H9 (cell line): ENCODE measurements around the gene CELF5. TPM values are rescaled to one million over a fixed set of nuclear protein-coding genes. Genes with fewer than 3 reads are reported as not detected.

ENCODE experiments used
- DNase-seq: peaks from one replicate; pipeline ENCODE4 v3.0.0-alpha.2; 2017
- H2AFZ ChIP-seq: one replicate; pipeline ENCODE4 v1.6.1; 2013; ENCODE audit warnings: mild to moderate bottlenecking, low read length, control low read depth, moderate library complexity
- H2AK5ac ChIP-seq: 2 replicates; pipeline ENCODE4 v1.6.1; 2013; ENCODE audit warnings: low read length, control low read depth, mixed read lengths; ENCODE audit not compliant: insufficient read length
- H2BK120ac ChIP-seq: one replicate; pipeline ENCODE4 v1.6.1; 2013; ENCODE audit warnings: low read depth, mild to moderate bottlenecking, low read length, control low read depth, inconsistent platforms; ENCODE audit not compliant: poor library complexity, severe bottlenecking
- H2BK12ac ChIP-seq: 2 replicates; pipeline ENCODE4 v1.6.1; 2013; ENCODE audit warnings: low read length, control low read depth, mixed read lengths, low read depth; ENCODE audit not compliant: insufficient read length
- H2BK15ac ChIP-seq: 2 replicates; pipeline ENCODE4 v1.6.1; 2013; ENCODE audit warnings: low read depth, low read length, control low read depth
- H2BK20ac ChIP-seq: one replicate; pipeline ENCODE4 v1.6.1; 2013; ENCODE audit warnings: low read depth, mild to moderate bottlenecking, low read length, control low read depth, inconsistent platforms; ENCODE audit not compliant: poor library complexity, severe bottlenecking
- H2BK5ac ChIP-seq: 2 replicates; pipeline ENCODE4 v1.6.1; 2013; ENCODE audit warnings: low read length, control low read depth, mixed read lengths; ENCODE audit not compliant: insufficient read length
- H3K14ac ChIP-seq: 2 replicates; pipeline ENCODE4 v1.6.1; 2013; ENCODE audit warnings: low read length, control low read depth; ENCODE audit not compliant: insufficient read depth
- H3K18ac ChIP-seq: 2 replicates; pipeline ENCODE4 v1.6.1; 2013; ENCODE audit warnings: low read depth, mild to moderate bottlenecking, mixed read lengths, low read length, control low read depth; ENCODE audit not compliant: insufficient read length
- H3K23ac ChIP-seq: 2 replicates; pipeline ENCODE4 v1.6.1; 2013; ENCODE audit warnings: low read length, control low read depth, mixed read lengths, low read depth; ENCODE audit not compliant: insufficient read length
- H3K23me2 ChIP-seq: 2 replicates; pipeline ENCODE4 v1.6.1; 2013; ENCODE audit warnings: low read depth, mild to moderate bottlenecking, mixed read lengths, low read length, control low read depth; ENCODE audit not compliant: insufficient read length, poor library complexity, severe bottlenecking
- H3K27ac ChIP-seq: 2 replicates; pipeline ENCODE4 v1.5.1; 2013; ENCODE audit warnings: low read length, control low read depth, mixed read lengths, low read depth; ENCODE audit not compliant: insufficient read length
- H3K27me3 ChIP-seq: 2 replicates; pipeline ENCODE4 v1.6.1; 2013; ENCODE audit warnings: low read length, control low read depth, inconsistent platforms; ENCODE audit not compliant: insufficient read depth
- H3K4ac ChIP-seq: 2 replicates; pipeline ENCODE4 v1.6.1; 2013; ENCODE audit warnings: low read depth, mild to moderate bottlenecking, control low read depth, inconsistent platforms, low read length, moderate library complexity
- H3K4me1 ChIP-seq: 2 replicates; pipeline ENCODE4 v1.6.1; 2013; ENCODE audit warnings: low read length, control low read depth, inconsistent platforms; ENCODE audit not compliant: insufficient read depth
- H3K4me2 ChIP-seq: 2 replicates; pipeline ENCODE4 v1.6.1; 2013; ENCODE audit warnings: low read length, control low read depth, mixed read lengths; ENCODE audit not compliant: insufficient read length, insufficient read depth
- H3K56ac ChIP-seq: 2 replicates; pipeline ENCODE4 v1.6.1; 2013; ENCODE audit warnings: low read depth, mild to moderate bottlenecking, mixed read lengths, low read length, control low read depth; ENCODE audit not compliant: insufficient read length
- H3K79me1 ChIP-seq: 2 replicates; pipeline ENCODE4 v1.6.1; 2013; ENCODE audit warnings: low read depth, mild to moderate bottlenecking, moderate library complexity, low read length, control low read depth, inconsistent platforms; ENCODE audit not compliant: insufficient read depth, poor library complexity, severe bottlenecking
- H3K79me2 ChIP-seq: 2 replicates; pipeline ENCODE4 v1.6.1; 2013; ENCODE audit warnings: low read length, control low read depth, inconsistent platforms; ENCODE audit not compliant: insufficient read depth
- H3K9ac ChIP-seq: 2 replicates; pipeline ENCODE4 v1.6.1; 2013; ENCODE audit warnings: low read length, control low read depth, mixed read lengths; ENCODE audit not compliant: insufficient read length; ENCODE audit errors: extremely low read depth
- H3K9me3 ChIP-seq: one replicate; pipeline ENCODE4 v1.6.1; 2013; ENCODE audit warnings: low read depth, low read length, inconsistent platforms; ENCODE audit not compliant: control insufficient read depth
- H3T11ph ChIP-seq: one replicate; pipeline ENCODE4 v1.6.1; 2013; ENCODE audit warnings: mild to moderate bottlenecking, low read length, control low read depth, inconsistent platforms
- H4K20me1 ChIP-seq: one replicate; pipeline ENCODE4 v1.6.1; 2013; ENCODE audit not compliant: control insufficient read depth, insufficient read length, insufficient read depth
- H4K5ac ChIP-seq: 2 replicates; pipeline ENCODE4 v1.6.1; 2013; ENCODE audit warnings: low read depth, mild to moderate bottlenecking, mixed read lengths, low read length, control low read depth; ENCODE audit not compliant: insufficient read length
- H4K8ac ChIP-seq: replicated peaks from 2 replicates; pipeline ENCODE4 v1.6.1; 2013; ENCODE audit warnings: low read length, control low read depth, mixed read lengths, low read depth; ENCODE audit not compliant: insufficient read length
- H4K91ac ChIP-seq: 2 replicates; pipeline ENCODE4 v1.6.1; 2013; ENCODE audit warnings: low read depth, mild to moderate bottlenecking, moderate library complexity, mixed read lengths, low read length, control low read depth; ENCODE audit not compliant: insufficient read length
- H3K27ac Mint-ChIP-seq, 3 experiments: 2 replicates in 2 of 3; 3 replicates in 1 of 3; pipeline ENCODE4 v1.8.0; 2020 to 2021; ENCODE audit warnings: mixed read lengths in 3 of 3, mild to moderate bottlenecking in 1 of 3, moderate library complexity in 1 of 3
- H3K27me3 Mint-ChIP-seq: 2 replicates; pipeline ENCODE4 v1.8.0; 2021; ENCODE audit warnings: low read depth, mild to moderate bottlenecking, moderate library complexity, mixed read lengths
- H3K36me3 Mint-ChIP-seq, 3 experiments: 2 replicates in 2 of 3; 3 replicates in 1 of 3; pipeline ENCODE4 v1.8.0; 2020 to 2021; ENCODE audit warnings: low read depth in 3 of 3, mixed read lengths in 3 of 3; ENCODE audit not compliant: insufficient read depth in 1 of 3
- H3K4me1 Mint-ChIP-seq, 2 experiments: 2 replicates each; pipeline ENCODE4 v1.8.0; 2020; ENCODE audit warnings: mixed read lengths in 2 of 2
- H3K4me3 Mint-ChIP-seq, 2 experiments: 2 replicates in 1 of 2; 3 replicates in 1 of 2; pipeline ENCODE4 v1.8.0; 2020 to 2021; ENCODE audit warnings: mild to moderate bottlenecking in 2 of 2, mixed read lengths in 2 of 2, moderate library complexity in 1 of 2
- H3K9me3 Mint-ChIP-seq, 2 experiments: 2 replicates in 1 of 2; 3 replicates in 1 of 2; pipeline ENCODE4 v1.8.0; 2020; ENCODE audit warnings: mild to moderate bottlenecking in 2 of 2, mixed read lengths in 2 of 2, moderate library complexity in 1 of 2
- CTCF ChIP-seq: fragments of 200-600 bp; sonication (generic); conservative IDR thresholded peaks from 3 replicates; pipeline ENCODE4 v1.8.0; 2021; ENCODE audit warnings: antibody characterized with exemption, mild to moderate bottlenecking
- WGBS: extraction: QIAGEN DNeasy Blood & Tissue Kit; methylation state at CpG from one replicate; pipeline ENCODE4 v1.1.7; 2013; ENCODE audit warnings: missing lambda C conversion rate, low lambda C conversion rate, mixed read lengths; ENCODE audit not compliant: insufficient read length; ENCODE audit errors: extremely low coverage; 5-methylcytosine and 5-hydroxymethylcytosine counted together
- total RNA-seq: library from RNA; stranded (reverse); gene quantifications from 2 replicates; pipeline ENCODE4 v1.2.1, GENCODE V29; 2021

Gene CELF5
- total RNA-seq, 1 experiment from 2014 or later = 4.8 TPM

- H3K14ac ChIP-seq = no peak overlapping the region
- Mint-ChIP-seq H3K9me3 (no peaks in the 10 kb centered on the region), H3K36me3 (peaks cover 0 to 28% (median 18%) of the 10 kb centered on the region in 3 experiments; a peak in 5 of 7 replicates), H3K27ac (no peak overlapping the region), H3K27me3 (no peaks in the 10 kb centered on the region), H3K4me1 (no peaks in the 10 kb centered on the region), H3K4me3 (no peak overlapping the region)
- H2AK5ac ChIP-seq = no peak overlapping the region
- no peak overlapping the region for H3K4me2 ChIP-seq
- H3K79me2 ChIP-seq = no peaks in the 10 kb centered on the region
- H4K20me1 ChIP-seq = no peaks in the 10 kb centered on the region
- DNase-seq = no peak
- H3T11ph ChIP-seq = no peak overlapping the region
- no peak overlapping the region for H2BK20ac ChIP-seq
- H3K56ac ChIP-seq = no peak overlapping the region
- H4K8ac ChIP-seq = no peak overlapping the region
- no peak overlapping the region for H2BK5ac ChIP-seq
- H3K27me3 ChIP-seq = no peaks in the 10 kb centered on the region
- no peak overlapping the region for H2AFZ ChIP-seq
- no peaks in the 10 kb centered on the region for H3K23me2 ChIP-seq
- no peaks in the 10 kb centered on the region for H3K4me1 ChIP-seq
- no CpG with 5 or more reads among the region's 43 CpGs for WGBS
- no peak overlapping the region for H2BK120ac ChIP-seq
- H3K79me1 ChIP-seq = peaks cover 4% of the 10 kb centered on the region
- H4K5ac ChIP-seq = no peak overlapping the region
- H3K9me3 ChIP-seq = no peaks in the 10 kb centered on the region
- H3K4ac ChIP-seq = no peak overlapping the region
- H3K18ac ChIP-seq = no peak overlapping the region
- no peak overlapping the region for H2BK12ac ChIP-seq
- no peak for TF ChIP-seq CTCF
- no peak overlapping the region for H4K91ac ChIP-seq
- no peak overlapping the region for H3K9ac ChIP-seq
- no peak overlapping the region for H3K27ac ChIP-seq
- no peak overlapping the region for H2BK15ac ChIP-seq
- no peak overlapping the region for H3K23ac ChIP-seq
Observed at GRCh38 chr19:3198901-3199700, 25.4 kb upstream of the CELF5 start.
